Activated B cell treated with CpG ODN at 0.5 μM for 24 hours (primary cell): ENCODE results near the gene EPM2AIP1. TPM values are rescaled to one million over a fixed set of nuclear protein-coding genes. Genes with fewer than 3 reads are reported as not detected.
"Not testable (repeated sequence)": the region's sequence is repeated elsewhere in the genome, so short reads cannot be mapped to it uniquely, and the experiment has no call there.

ENCODE experiments used
- ATAC-seq: fragments of 200-7000 bp; cut with Tn5 transposase; one replicate; pipeline ENCODE4 v1.10.0; 2021; ENCODE audit warnings: low read depth, mild to moderate bottlenecking, moderate library complexity
- CTCF ChIA-PET: fragments of 350-600 bp; sonication (Branson Sonifier 250); formaldehyde crosslinking; loops from one replicate; lab custom pipeline; 2021; ENCODE audit warnings: antibody characterized with exemption; lab: Charles Lee
- POLR2A ChIA-PET: fragments of 350-600 bp; sonication (Branson Sonifier 250); formaldehyde crosslinking; loops from one replicate; lab custom pipeline; 2021; ENCODE audit warnings: antibody characterized with exemption; lab: Charles Lee
- DNase-seq: peaks from one replicate; pipeline ENCODE4 v3.0.0; 2022
- H3K27ac Mint-ChIP-seq: one replicate; pipeline ENCODE4 v1.8.0; 2020; ENCODE audit warnings: mixed read lengths
- H3K27me3 Mint-ChIP-seq: one replicate; pipeline ENCODE4 v1.8.0; 2021; ENCODE audit warnings: mixed read lengths
- H3K36me3 Mint-ChIP-seq: one replicate; pipeline ENCODE4 v1.8.0; 2021; ENCODE audit warnings: low read depth, mixed read lengths
- H3K4me1 Mint-ChIP-seq: one replicate; pipeline ENCODE4 v1.8.0; 2021; ENCODE audit warnings: mixed read lengths
- H3K4me3 Mint-ChIP-seq: one replicate; pipeline ENCODE4 v1.8.0; 2020; ENCODE audit warnings: mild to moderate bottlenecking, mixed read lengths
- H3K9me3 Mint-ChIP-seq: one replicate; pipeline ENCODE4 v1.8.0; 2020; ENCODE audit warnings: mixed read lengths
- CTCF ChIP-seq: fragments of 200-600 bp; IDR thresholded peaks from one replicate; pipeline ENCODE4 v1.8.0; 2022; ENCODE audit warnings: antibody characterized with exemption, mild to moderate bottlenecking
- intact Hi-C: fragments of 100-400 bp; cut with micrococcal nuclease; formaldehyde crosslinking; loops from one replicate; pipeline ENCODE4 v1.15.1; 2024
- total RNA-seq: library from RNA; stranded (reverse); gene quantifications from 2 replicates; pipeline ENCODE4 v1.2.3, GENCODE V29; 2022

EPM2AIP1 gene
- 30.1 and 30.7 TPM in 2 replicates for total RNA-seq

- H3K9me3 Mint-ChIP-seq, result no peaks in the 10 kb centered on the region
- H3K27me3 Mint-ChIP-seq, result no peaks in the 10 kb centered on the region
- no peak within 1 kb of the TSS for H3K4me3 Mint-ChIP-seq
- no peak within 1 kb of the TSS for H3K27ac Mint-ChIP-seq
- DNase-seq (peak; percentile 83), ATAC-seq (peak; percentile 86)
- peaks cover 35% of the 10 kb centered on the region for H3K4me1 Mint-ChIP-seq
- ChIA-PET CTCF (interaction anchor here (0.7 to 2.8 kb wide), 5 partner anchors 23 to 153 kb away, joined by 3 to 16 read pairs (median 5); no protein-coding TSS in a partner anchor), POLR2A (interaction anchor here (0.8 to 3.5 kb wide), 23 partner anchors 18 to 1172 kb away, joined by 3 to 33 read pairs (median 5); partner anchors contain the start of genes ACAA1, OXSR1 and TRANK1)
- TF ChIP-seq CTCF, result no peak
- peaks cover 46% of the 10 kb centered on the region for H3K36me3 Mint-ChIP-seq
- intact Hi-C loops, result loop anchor here (1.0 to 2.0 kb wide), 6 partner anchors 23 to 1144 kb away; partner anchors contain the start of genes ACAA1 and TRANK1
Measured at GRCh38 chr3:36992806-36993325, at the start of gene EPM2AIP1. Gene EPM2AIP1, minus strand, starts transcription at chr3:36993131. Its CDS starts 54 bp downstream, at chr3:36993077.

GRCh38 chr3:37042712-37043111, 49.8 kb upstream of the EPM2AIP1 start:
- H3K9me3 Mint-ChIP-seq, H3K4me1 Mint-ChIP-seq, H3K4me3 Mint-ChIP-seq, H3K27me3 Mint-ChIP-seq, CTCF ChIA-PET, ATAC-seq, H3K27ac Mint-ChIP-seq, DNase-seq, POLR2A ChIA-PET, intact Hi-C loops: not testable (repeated sequence)
- peaks cover 75% of the 10 kb centered on the region for H3K36me3 Mint-ChIP-seq

GRCh38 chr3:37041546-37042195, 48.7 kb upstream of the EPM2AIP1 start:
- no peak for ATAC-seq
- ChIA-PET CTCF (no interaction called here), POLR2A (no interaction called here)
- peaks cover 73% of the 10 kb centered on the region for H3K36me3 Mint-ChIP-seq
- no peak overlapping the region for H3K27ac Mint-ChIP-seq
- no peak overlapping the region for H3K4me3 Mint-ChIP-seq
- H3K27me3 Mint-ChIP-seq, result no peaks in the 10 kb centered on the region
- DNase-seq, result no peak
- no peak for TF ChIP-seq CTCF
- no peaks in the 10 kb centered on the region for H3K4me1 Mint-ChIP-seq
- peaks cover 4% of the 10 kb centered on the region for H3K9me3 Mint-ChIP-seq
- intact Hi-C loops, result no loop called here

GRCh38 chr3:37040231-37040630, 47.3 kb upstream of the EPM2AIP1 start:
- H3K27ac Mint-ChIP-seq, result no peak overlapping the region
- ChIA-PET POLR2A (no interaction called here), CTCF (no interaction called here)
- DNase-seq (no peak), ATAC-seq (no peak)
- peaks cover 11% of the 10 kb centered on the region for H3K9me3 Mint-ChIP-seq
- H3K4me1 Mint-ChIP-seq, result no peaks in the 10 kb centered on the region
- H3K4me3 Mint-ChIP-seq, result no peak overlapping the region
- H3K36me3 Mint-ChIP-seq, result peaks cover 80% of the 10 kb centered on the region
- TF ChIP-seq CTCF, result no peak
- intact Hi-C loops, result no loop called here
- H3K27me3 Mint-ChIP-seq, result no peaks in the 10 kb centered on the region

GRCh38 chr3:37039161-37039846, 46.4 kb upstream of the EPM2AIP1 start:
- Mint-ChIP-seq H3K27me3 (no peaks in the 10 kb centered on the region), H3K9me3 (peaks cover 11% of the 10 kb centered on the region), H3K36me3 (peaks cover 80% of the 10 kb centered on the region), H3K4me1 (no peaks in the 10 kb centered on the region), H3K27ac (no peak overlapping the region), H3K4me3 (no peak overlapping the region)
- ATAC-seq (no peak), DNase-seq (no peak)
- ChIA-PET POLR2A (interaction anchor here (0.9 kb wide), 1 partner anchor 14 kb away, joined by 3 read pairs; no protein-coding TSS in a partner anchor), CTCF (no interaction called here)
- no peak for TF ChIP-seq CTCF
- intact Hi-C loops, result no loop called here
